MG63 (cell line): ENCODE results near the gene SERTM1. TPM values are rescaled to one million over a fixed set of nuclear protein-coding genes. Genes with fewer than 3 reads are reported as not detected.

Source experiments
- DNase-seq: peaks from one replicate; pipeline ENCODE4 v3.0.0-alpha.2; 2020
- H3K27me3 ChIP-seq: fragments of 250-450 bp; sonication (Bioruptor Pico); 2 replicates; pipeline ENCODE4 v1.5.1; 2020; ENCODE audit warnings: mild to moderate bottlenecking, moderate library complexity
- H3K36me3 ChIP-seq: fragments of 250-450 bp; sonication (Bioruptor Pico); 2 replicates; pipeline ENCODE4 v1.5.1; 2020; ENCODE audit warnings: mild to moderate bottlenecking, moderate library complexity
- H3K4me3 ChIP-seq: fragments of 250-450 bp; sonication (Bioruptor Pico); 2 replicates; pipeline ENCODE4 v1.5.1; 2020; ENCODE audit warnings: mild to moderate bottlenecking, moderate library complexity
- H3K9me3 ChIP-seq: fragments of 250-450 bp; sonication (Bioruptor Pico); 2 replicates; pipeline ENCODE4 v1.5.1; 2020; ENCODE audit warnings: mild to moderate bottlenecking, moderate library complexity
- total RNA-seq: library from RNA; depleted of rRNA; stranded (reverse); fragments of >200 nt; shearing (Covaris generic); gene quantifications from 2 replicates; pipeline ENCODE4 v1.2.3, GENCODE V29; 2014; ENCODE audit warnings: low replicate concordance

SERTM1 gene
- total RNA-seq, 1 experiment from 2014 or later = not detected

GRCh38 chr13:36696410-36697010 is 22.7 kb downstream of the SERTM1 start:
- no peak overlapping the region for H3K4me3 ChIP-seq
- H3K9me3 ChIP-seq = no peaks in the 10 kb centered on the region
- no peaks in the 10 kb centered on the region for H3K36me3 ChIP-seq
- peaks cover 24% of the 10 kb centered on the region for H3K27me3 ChIP-seq
- no peak for DNase-seq

- no peak for DNase-seq
- Histone ChIP-seq H3K27me3 (peaks cover 2% of the 10 kb centered on the region; the same call in 1 of the 2 replicates), H3K4me3 (no peak overlapping the region), H3K36me3 (no peaks in the 10 kb centered on the region), H3K9me3 (no peaks in the 10 kb centered on the region)
Observed at GRCh38 chr13:36700170-36700569, 26.4 kb downstream of the SERTM1 start.

- H3K4me3 ChIP-seq = no peak overlapping the region
- no peaks in the 10 kb centered on the region for H3K27me3 ChIP-seq
- H3K36me3 ChIP-seq = no peaks in the 10 kb centered on the region
- peak; percentile 69 for DNase-seq
- H3K9me3 ChIP-seq = 0 out of 2 replicates have a peak, but pooled peaks cover 2% of the 10 kb centered on the region
Observed at GRCh38 chr13:36706755-36707154, 32.9 kb downstream of the SERTM1 start.

- DNase-seq = no peak
- Histone ChIP-seq H3K4me3 (no peak overlapping the region), H3K9me3 (0 out of 2 replicates have a peak, but pooled peaks cover 2% of the 10 kb centered on the region), H3K36me3 (no peaks in the 10 kb centered on the region), H3K27me3 (no peaks in the 10 kb centered on the region)
Observed at GRCh38 chr13:36709136-36709890, 35.5 kb downstream of the SERTM1 start.

- Histone ChIP-seq H3K27me3 (no peaks in the 10 kb centered on the region), H3K9me3 (0 out of 2 replicates have a peak, but pooled peaks cover 2% of the 10 kb centered on the region), H3K36me3 (no peaks in the 10 kb centered on the region), H3K4me3 (no peak overlapping the region)
- DNase-seq = no peak
Observed at GRCh38 chr13:36710396-36710795, 36.6 kb downstream of the SERTM1 start.

GRCh38 chr13:36712290-36712689 is 38.5 kb downstream of the SERTM1 start:
- no peak overlapping the region for H3K4me3 ChIP-seq
- DNase-seq = no peak
- 0 out of 2 replicates have a peak, but pooled peaks cover 2% of the 10 kb centered on the region for H3K9me3 ChIP-seq
- H3K36me3 ChIP-seq = no peaks in the 10 kb centered on the region
- H3K27me3 ChIP-seq = no peaks in the 10 kb centered on the region

GRCh38 chr13:36712770-36713169 is 39.0 kb downstream of the SERTM1 start:
- H3K36me3 ChIP-seq = no peaks in the 10 kb centered on the region
- DNase-seq = peak; percentile 56
- H3K4me3 ChIP-seq = no peak overlapping the region
- 0 out of 2 replicates have a peak, but pooled peaks cover 2% of the 10 kb centered on the region for H3K9me3 ChIP-seq
- no peaks in the 10 kb centered on the region for H3K27me3 ChIP-seq

GRCh38 chr13:36713887-36714286 is 40.1 kb downstream of the SERTM1 start:
- H3K36me3 ChIP-seq = no peaks in the 10 kb centered on the region
- no peaks in the 10 kb centered on the region for H3K27me3 ChIP-seq
- no peaks in the 10 kb centered on the region for H3K9me3 ChIP-seq
- H3K4me3 ChIP-seq = no peak overlapping the region
- DNase-seq = no peak

- no peak for DNase-seq
- Histone ChIP-seq H3K4me3 (no peak overlapping the region), H3K27me3 (no peaks in the 10 kb centered on the region), H3K36me3 (no peaks in the 10 kb centered on the region), H3K9me3 (no peaks in the 10 kb centered on the region)
Observed at GRCh38 chr13:36715841-36716240, 42.0 kb downstream of the SERTM1 start.

- no peaks in the 10 kb centered on the region for H3K9me3 ChIP-seq
- no peaks in the 10 kb centered on the region for H3K36me3 ChIP-seq
- no peak overlapping the region for H3K4me3 ChIP-seq
- DNase-seq = no peak
- no peaks in the 10 kb centered on the region for H3K27me3 ChIP-seq
Observed at GRCh38 chr13:36717017-36717416, 43.2 kb downstream of the SERTM1 start.

GRCh38 chr13:36717966-36718545 is 44.2 kb downstream of the SERTM1 start:
- Histone ChIP-seq H3K9me3 (no peaks in the 10 kb centered on the region), H3K27me3 (no peaks in the 10 kb centered on the region), H3K4me3 (no peak overlapping the region), H3K36me3 (no peaks in the 10 kb centered on the region)
- DNase-seq = peak; percentile 8

- DNase-seq = no peak
Observed at GRCh38 chr13:36718686-36719085, 44.9 kb downstream of the SERTM1 start.

GRCh38 chr13:36724141-36724540 is 50.3 kb downstream of the SERTM1 start:
- Histone ChIP-seq H3K36me3 (no peaks in the 10 kb centered on the region), H3K9me3 (no peaks in the 10 kb centered on the region), H3K4me3 (no peak overlapping the region), H3K27me3 (no peaks in the 10 kb centered on the region)
- DNase-seq = no peak

More at GRCh38 chr13:36718686-36719085, 44.9 kb downstream of the SERTM1 start:
- Histone ChIP-seq H3K36me3 (no peaks in the 10 kb centered on the region), H3K4me3 (no peak overlapping the region), H3K27me3 (no peaks in the 10 kb centered on the region), H3K9me3 (no peaks in the 10 kb centered on the region)

GRCh38 chr13:36725936-36726335 is 52.1 kb downstream of the SERTM1 start:
- Histone ChIP-seq H3K9me3 (no peaks in the 10 kb centered on the region), H3K27me3 (no peaks in the 10 kb centered on the region), H3K36me3 (no peaks in the 10 kb centered on the region), H3K4me3 (no peak overlapping the region)
- DNase-seq = no peak

- Histone ChIP-seq H3K36me3 (no peaks in the 10 kb centered on the region), H3K9me3 (no peaks in the 10 kb centered on the region; the same call in 1 of the 2 replicates), H3K4me3 (no peak overlapping the region), H3K27me3 (no peaks in the 10 kb centered on the region)
- no peak for DNase-seq
Observed at GRCh38 chr13:36728006-36728405, 54.2 kb downstream of the SERTM1 start.

GRCh38 chr13:36736119-36736726 is 62.4 kb downstream of the SERTM1 start:
- peak; percentile 17 for DNase-seq
- Histone ChIP-seq H3K27me3 (no peaks in the 10 kb centered on the region), H3K9me3 (no peaks in the 10 kb centered on the region; the same call in 1 of the 2 replicates), H3K4me3 (no peak overlapping the region), H3K36me3 (no peaks in the 10 kb centered on the region)

GRCh38 chr13:36737524-36738083 is 63.8 kb downstream of the SERTM1 start:
- no peak for DNase-seq
- no peaks in the 10 kb centered on the region for H3K27me3 ChIP-seq
- no peaks in the 10 kb centered on the region for H3K36me3 ChIP-seq
- H3K4me3 ChIP-seq = no peak overlapping the region
- H3K9me3 ChIP-seq = no peaks in the 10 kb centered on the region
